ENCODE results near the gene ARSI. TPM values are rescaled to one million over a fixed set of nuclear protein-coding genes. Genes with fewer than 3 reads are reported as not detected.

ARSI gene
- total RNA-seq, 2 experiments from 2014 or later: not detected

GRCh38 chr5:150265870-150266383 lies 36.8 kb downstream of the ARSI start:
- Histone ChIP-seq H4K20me1 (ENCODE audit: insufficient read depth, low read length) (no peaks in the 10 kb centered on the region), H3K9me2 (ENCODE audit: insufficient read depth, low read length) (no peaks in the 10 kb centered on the region), H3K4me3 (ENCODE audit: low read depth, low read length, poor library complexity, severe bottlenecking) (no peak overlapping the region), H3K4me1 (ENCODE audit: insufficient read depth, low read length, poor library complexity, severe bottlenecking) (no peaks in the 10 kb centered on the region), H3K9me3 (ENCODE audit: low read length) (no peaks in the 10 kb centered on the region), H3K36me3 (ENCODE audit: insufficient read depth, low read length) (no peaks in the 10 kb centered on the region), H3K4me2 (ENCODE audit: low read length) (no peak overlapping the region), H3K79me2 (ENCODE audit: insufficient read depth, low read depth, low read length) (no peaks in the 10 kb centered on the region), H3K27ac (ENCODE audit: low read depth, low read length, poor library complexity, severe bottlenecking) (no peak overlapping the region), H2AFZ (ENCODE audit: low read length) (no peak overlapping the region)
- ChIA-PET POLR2A (interaction anchor here (0.9 kb wide), 1 partner anchor 62 kb away, joined by 3 read pairs; no protein-coding TSS in a partner anchor), CTCF (ENCODE audit: unreplicated experiment) (no interaction called here)
- TF ChIP-seq CTCF (conservative IDR thresholded peaks at IDR 0.05; ENCODE audit: low read length): no peak
- TF ChIP-seq EZH2phosphoT487 (IDR thresholded peaks at IDR 0.05; ENCODE audit: borderline replicate concordance, low read depth, low read length): no peak
- intact Hi-C loops (cut with micrococcal nuclease; ENCODE audit: unreplicated experiment): no loop called here
- no TSS peak for BruUV-seq (replicated peaks)
- no peak for DNase-seq (ENCODE audit: low spot score)

GRCh38 chr5:150264667-150265603 lies 37.8 kb downstream of the ARSI start:
- Histone ChIP-seq H3K27ac (ENCODE audit: low read depth, low read length, poor library complexity, severe bottlenecking) (no peak overlapping the region), H3K4me2 (ENCODE audit: low read length) (no peak overlapping the region), H3K36me3 (ENCODE audit: insufficient read depth, low read length) (no peaks in the 10 kb centered on the region), H3K4me1 (ENCODE audit: insufficient read depth, low read length, poor library complexity, severe bottlenecking) (no peaks in the 10 kb centered on the region), H4K20me1 (ENCODE audit: insufficient read depth, low read length) (no peaks in the 10 kb centered on the region), H3K9me3 (ENCODE audit: low read length) (no peaks in the 10 kb centered on the region), H3K9me2 (ENCODE audit: insufficient read depth, low read length) (no peaks in the 10 kb centered on the region), H3K4me3 (ENCODE audit: low read depth, low read length, poor library complexity, severe bottlenecking) (no peak overlapping the region), H3K79me2 (ENCODE audit: insufficient read depth, low read depth, low read length) (no peaks in the 10 kb centered on the region), H2AFZ (ENCODE audit: low read length) (no peak overlapping the region)
- CTCF ChIA-PET (ENCODE audit: unreplicated experiment): no interaction called here
- intact Hi-C loops (cut with micrococcal nuclease; ENCODE audit: unreplicated experiment): no loop called here
- POLR2A ChIA-PET: no interaction called here
- no peak for DNase-seq (ENCODE audit: low spot score)
- no TSS peak for BruUV-seq (replicated peaks)
- no peak for TF ChIP-seq CTCF (conservative IDR thresholded peaks at IDR 0.05; ENCODE audit: low read length)
- TF ChIP-seq EZH2phosphoT487 (IDR thresholded peaks at IDR 0.05; ENCODE audit: borderline replicate concordance, low read depth, low read length): no peak

Data from OCI-LY7 (cell line).